Astrocyte (in vitro differentiated cells and primary cell): Measurements from ENCODE around the gene PIBF1. TPM values are rescaled to one million over a fixed set of nuclear protein-coding genes. Genes with fewer than 3 reads are reported as not detected.

ENCODE experiments used
- DNase-seq: peaks from one replicate; pipeline ENCODE4 v3.0.0-alpha.2; 2010; ENCODE audit warnings: low read depth
- FAIRE-seq: peaks from 2 replicates; lab custom pipeline; 2011; peaks lifted over from hg19 to GRCh38; lab: Jason Lieb, UNC
- H2AFZ ChIP-seq: 2 replicates; pipeline ENCODE4 v1.6.0; 2012; ENCODE audit warnings: low read depth, low read length, inconsistent platforms
- H3K27ac ChIP-seq: 2 replicates; pipeline ENCODE4 v1.5.1; 2011; ENCODE audit warnings: low read depth, low read length, inconsistent platforms
- H3K27me3 ChIP-seq: 2 replicates; pipeline ENCODE4 v1.6.0; 2011; ENCODE audit warnings: low read length, inconsistent platforms; ENCODE audit not compliant: insufficient read depth
- H3K36me3 ChIP-seq: 2 replicates; pipeline ENCODE4 v1.5.1; 2011; ENCODE audit warnings: low read length, inconsistent platforms; ENCODE audit not compliant: insufficient read depth
- H3K4me1 ChIP-seq: 2 replicates; pipeline ENCODE4 v1.5.1; 2011; ENCODE audit warnings: low read length, inconsistent platforms; ENCODE audit not compliant: insufficient read depth
- H3K4me2 ChIP-seq: 2 replicates; pipeline ENCODE4 v1.6.0; 2012; ENCODE audit warnings: low read length, inconsistent platforms
- H3K4me3 ChIP-seq: 2 replicates; pipeline ENCODE4 v1.5.1; 2011; ENCODE audit warnings: low read depth, mild to moderate bottlenecking, low read length, inconsistent platforms; ENCODE audit not compliant: insufficient read depth
- H3K79me2 ChIP-seq: 2 replicates; pipeline ENCODE4 v1.6.0; 2012; ENCODE audit warnings: mild to moderate bottlenecking, low read length, inconsistent platforms; ENCODE audit not compliant: insufficient read depth
- H3K9ac ChIP-seq: 2 replicates; pipeline ENCODE4 v1.6.0; 2012; ENCODE audit warnings: mild to moderate bottlenecking, low read length, inconsistent platforms
- H3K9me3 ChIP-seq: 2 replicates; pipeline ENCODE4 v1.5.1; 2012; ENCODE audit warnings: low read depth, mild to moderate bottlenecking, low read length, inconsistent platforms; ENCODE audit not compliant: insufficient read depth
- H4K20me1 ChIP-seq: 2 replicates; pipeline ENCODE4 v1.6.0; 2012; ENCODE audit warnings: low read length, inconsistent platforms; ENCODE audit not compliant: insufficient read depth
- H3K27ac Mint-ChIP-seq: one replicate; pipeline ENCODE4 v1.8.0; 2021; ENCODE audit warnings: mild to moderate bottlenecking, mixed read lengths; ENCODE audit not compliant: unreplicated experiment
- H3K27me3 Mint-ChIP-seq: one replicate; pipeline ENCODE4 v1.8.0; 2021; ENCODE audit warnings: low read depth, mixed read lengths; ENCODE audit not compliant: unreplicated experiment
- H3K36me3 Mint-ChIP-seq: one replicate; pipeline ENCODE4 v1.8.0; 2021; ENCODE audit warnings: low read depth, mixed read lengths; ENCODE audit not compliant: unreplicated experiment
- H3K4me1 Mint-ChIP-seq: one replicate; pipeline ENCODE4 v1.8.0; 2021; ENCODE audit warnings: low read depth, mixed read lengths; ENCODE audit not compliant: unreplicated experiment
- H3K4me3 Mint-ChIP-seq: one replicate; pipeline ENCODE4 v1.8.0; 2021; ENCODE audit warnings: mild to moderate bottlenecking, moderate library complexity, mixed read lengths; ENCODE audit not compliant: unreplicated experiment
- H3K9me3 Mint-ChIP-seq: one replicate; pipeline ENCODE4 v1.8.0; 2021; ENCODE audit warnings: mild to moderate bottlenecking, mixed read lengths; ENCODE audit not compliant: unreplicated experiment
- CTCF ChIP-seq: IDR thresholded peaks from 2 replicates; pipeline ENCODE4 v1.5.1; 2011; ENCODE audit warnings: low read depth, mild to moderate bottlenecking, inconsistent platforms, low read length, moderate library complexity; ENCODE audit not compliant: insufficient read depth
- EZH2 ChIP-seq: IDR thresholded peaks from 2 replicates; pipeline ENCODE4 v1.6.1; 2012; ENCODE audit warnings: mild to moderate bottlenecking, low read length, inconsistent platforms; ENCODE audit not compliant: insufficient read depth
- total RNA-seq: library from RNA; stranded (reverse); gene quantifications from 2 replicates; pipeline ENCODE4 v1.2.1, GENCODE V29; 2021

PIBF1 gene
- total RNA-seq, 1 donor from 2014 or later = 19.3 TPM

DNA sequence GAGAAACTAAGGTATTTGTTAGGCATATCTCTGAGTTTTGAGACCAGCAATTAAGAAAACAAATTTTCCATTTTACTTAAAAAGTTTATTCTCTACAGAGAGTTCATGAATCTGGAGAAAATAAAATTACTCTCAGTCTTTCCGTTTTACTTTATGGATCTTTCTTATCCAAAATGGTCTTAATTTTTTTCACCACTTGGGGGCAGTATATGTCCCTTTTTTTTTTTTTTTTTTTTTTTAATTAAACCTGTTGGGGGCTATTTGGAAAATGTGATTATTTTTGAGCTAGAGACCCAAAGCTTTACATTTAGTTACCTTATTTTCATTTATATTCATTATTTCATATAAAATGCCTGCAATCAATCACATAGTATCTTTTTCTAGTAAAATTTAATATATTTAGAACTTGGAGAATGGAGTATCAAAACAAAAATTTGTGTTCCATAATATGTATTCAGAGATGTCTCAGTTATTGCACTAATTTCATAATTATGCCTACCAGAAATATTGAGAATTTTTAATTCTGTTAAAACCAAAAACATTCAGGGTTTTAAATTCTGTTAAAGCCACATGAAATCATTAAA is 27.1 kb downstream of the PIBF1 start:
- no peak overlapping the region for H3K27ac ChIP-seq
- H3K4me2 ChIP-seq = no peak overlapping the region
- H3K27me3 Mint-ChIP-seq = no peaks in the 10 kb centered on the region
- H3K4me1 ChIP-seq = no peaks in the 10 kb centered on the region
- no peaks in the 10 kb centered on the region for H3K9me3 Mint-ChIP-seq
- no peaks in the 10 kb centered on the region for H3K27me3 ChIP-seq
- H4K20me1 ChIP-seq = no peaks in the 10 kb centered on the region
- H3K9me3 ChIP-seq = no peaks in the 10 kb centered on the region
- no peaks in the 10 kb centered on the region for H3K4me1 Mint-ChIP-seq
- H3K4me3 ChIP-seq = no peak overlapping the region
- H3K36me3 ChIP-seq = peaks cover 8% of the 10 kb centered on the region
- H3K36me3 Mint-ChIP-seq = peaks cover 12% of the 10 kb centered on the region
- H3K4me3 Mint-ChIP-seq = no peak overlapping the region
- no peaks in the 10 kb centered on the region for H3K79me2 ChIP-seq
- no peak overlapping the region for H3K27ac Mint-ChIP-seq
- TF ChIP-seq CTCF = peak; percentile 37
- no peak for TF ChIP-seq EZH2
- no peak for DNase-seq
- H3K9ac ChIP-seq = no peak overlapping the region
- no peak overlapping the region for H2AFZ ChIP-seq
- no peak for FAIRE-seq

DNA sequence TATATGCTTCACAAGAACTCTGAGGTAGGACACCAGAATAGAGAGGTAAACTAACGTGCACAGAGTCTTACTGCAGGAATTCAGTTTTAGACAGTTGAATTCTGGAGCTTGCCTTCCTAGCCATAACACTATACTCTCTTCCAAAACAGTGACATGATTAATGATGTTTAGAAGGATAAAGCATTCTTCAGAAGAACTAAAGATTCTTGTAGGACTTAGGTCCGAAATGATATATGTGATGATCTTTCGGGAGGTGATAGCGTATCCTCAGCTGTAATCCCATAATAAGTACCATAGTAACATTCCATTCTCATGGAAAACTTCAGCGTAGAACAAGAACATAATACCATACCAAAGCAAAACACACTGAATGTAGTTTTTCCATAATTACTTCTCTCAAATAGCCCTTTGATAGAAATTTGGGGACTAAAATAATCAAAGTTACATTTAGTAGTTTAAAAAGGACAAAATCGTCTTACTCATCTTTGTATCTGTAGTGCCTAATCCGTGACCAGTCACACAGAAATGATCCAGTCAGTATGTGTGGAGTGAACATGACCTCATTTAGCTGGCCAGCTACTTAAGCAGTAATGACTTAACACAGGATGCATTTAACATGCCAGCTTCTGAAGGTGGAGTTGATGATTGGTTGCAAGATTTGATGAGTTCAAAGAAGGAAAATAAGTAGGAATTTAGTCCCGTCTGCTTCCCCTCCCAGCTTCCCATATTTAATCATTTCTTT is 38.4 kb downstream of the PIBF1 start:
- H3K4me3 Mint-ChIP-seq = no peak overlapping the region
- no peaks in the 10 kb centered on the region for H3K27me3 Mint-ChIP-seq
- H3K9ac ChIP-seq = no peak overlapping the region
- TF ChIP-seq EZH2 = no peak
- H3K27ac ChIP-seq = no peak overlapping the region
- no peaks in the 10 kb centered on the region for H4K20me1 ChIP-seq
- H3K9me3 ChIP-seq = no peaks in the 10 kb centered on the region
- no peak overlapping the region for H3K4me2 ChIP-seq
- H3K4me1 ChIP-seq = no peaks in the 10 kb centered on the region
- peaks cover 2% of the 10 kb centered on the region for H3K36me3 Mint-ChIP-seq
- peak; percentile 92 for DNase-seq
- H3K27me3 ChIP-seq = no peaks in the 10 kb centered on the region
- no peaks in the 10 kb centered on the region for H3K9me3 Mint-ChIP-seq
- FAIRE-seq = peak; percentile 47
- no peak overlapping the region for H3K4me3 ChIP-seq
- H3K27ac Mint-ChIP-seq = no peak overlapping the region
- no peaks in the 10 kb centered on the region for H3K79me2 ChIP-seq
- peaks cover 14% of the 10 kb centered on the region for H3K36me3 ChIP-seq
- peaks cover 5% of the 10 kb centered on the region for H3K4me1 Mint-ChIP-seq
- no peak overlapping the region for H2AFZ ChIP-seq

- Histone ChIP-seq H3K27ac (no peak overlapping the region), H3K9ac (no peak overlapping the region), H3K4me1 (no peaks in the 10 kb centered on the region), H3K9me3 (no peaks in the 10 kb centered on the region), H2AFZ (no peak overlapping the region), H3K4me3 (no peak overlapping the region), H4K20me1 (no peaks in the 10 kb centered on the region), H3K4me2 (no peak overlapping the region), H3K27me3 (no peaks in the 10 kb centered on the region), H3K36me3 (peaks cover 14% of the 10 kb centered on the region), H3K79me2 (no peaks in the 10 kb centered on the region)
- no peak for TF ChIP-seq EZH2
- FAIRE-seq (no peak), DNase-seq (no peak)
- Mint-ChIP-seq H3K36me3 (peaks cover 2% of the 10 kb centered on the region), H3K27me3 (no peaks in the 10 kb centered on the region), H3K4me1 (peaks cover 5% of the 10 kb centered on the region), H3K27ac (no peak overlapping the region), H3K4me3 (no peak overlapping the region), H3K9me3 (no peaks in the 10 kb centered on the region)
Observed at GRCh38 chr13:72820898-72821279, 39.0 kb downstream of the PIBF1 start.
